ENCODE measurements around the gene ULK4. TPM values are rescaled to one million over a fixed set of nuclear protein-coding genes. Genes with fewer than 3 reads are reported as not detected.
"Not testable (repeated sequence)": the region's sequence is repeated elsewhere in the genome, so short reads cannot be mapped to it uniquely, and the experiment has no call there.

ULK4 gene
- total RNA-seq, 1 experiment from 2014 or later = 8.7 TPM

- H3K4me3 ChIP-seq = no peak overlapping the region
- intact Hi-C loops (cut with micrococcal nuclease; ENCODE audit: unreplicated experiment) = no loop called here
- H3K36me3 ChIP-seq (ENCODE audit: low read depth) = no peaks in the 10 kb centered on the region
- POLR2A ChIA-PET (ENCODE audit: unreplicated experiment) = no interaction called here
- H3K27ac ChIP-seq = no peak overlapping the region
- DNase-seq = no peak
- H3K79me2 ChIP-seq (ENCODE audit: low read depth) = no peaks in the 10 kb centered on the region
- no peaks in the 10 kb centered on the region for H3K9me2 ChIP-seq (ENCODE audit: insufficient read depth)
- H3K4me1 ChIP-seq (replicated peaks; ENCODE audit: insufficient read depth) = no peaks in the 10 kb centered on the region
- TF ChIP-seq EZH2 (IDR thresholded peaks at IDR 0.05; ENCODE audit: low read depth) (no peak), CTCF (conservative IDR thresholded peaks at IDR 0.05) (no peak)
- no peaks in the 10 kb centered on the region for H3F3A ChIP-seq (ENCODE audit: insufficient read depth, low read depth)
- H2AFZ ChIP-seq = no peak overlapping the region
- BruUV-seq (replicated peaks) = no TSS peak
- no peaks in the 10 kb centered on the region for H3K27me3 ChIP-seq (ENCODE audit: insufficient read depth, low read depth)
- H3K9me3 ChIP-seq (ENCODE audit: insufficient read depth, low read depth) = no peaks in the 10 kb centered on the region
- no peak overlapping the region for H3K4me2 ChIP-seq
- H4K20me1 ChIP-seq (ENCODE audit: insufficient read depth) = no peaks in the 10 kb centered on the region
- CTCF ChIA-PET = no interaction called here
These were observed 116.1 kb downstream of the ULK4 start for GRCh38 chr3:41845826-41846225.

GRCh38 chr3:41844256-41844655, 117.6 kb downstream of the ULK4 start:
- H3K4me3 ChIP-seq; H3K9me3 ChIP-seq (ENCODE audit: insufficient read depth, low read depth); H3K4me1 ChIP-seq (replicated peaks; ENCODE audit: insufficient read depth); H4K20me1 ChIP-seq (ENCODE audit: insufficient read depth); BruUV-seq (replicated peaks); DNase-seq; CTCF ChIA-PET; H3K9me2 ChIP-seq (ENCODE audit: insufficient read depth); H3F3A ChIP-seq (ENCODE audit: insufficient read depth, low read depth); H3K27me3 ChIP-seq (ENCODE audit: insufficient read depth, low read depth); H2AFZ ChIP-seq; intact Hi-C loops (cut with micrococcal nuclease; ENCODE audit: unreplicated experiment); H3K79me2 ChIP-seq (ENCODE audit: low read depth); H3K27ac ChIP-seq; POLR2A ChIA-PET (ENCODE audit: unreplicated experiment); H3K4me2 ChIP-seq; H3K36me3 ChIP-seq (ENCODE audit: low read depth): not testable (repeated sequence)

- H3K4me2 ChIP-seq; H4K20me1 ChIP-seq (ENCODE audit: insufficient read depth); H3K4me1 ChIP-seq (replicated peaks; ENCODE audit: insufficient read depth); BruUV-seq (replicated peaks); H3K36me3 ChIP-seq (ENCODE audit: low read depth); CTCF ChIA-PET; POLR2A ChIA-PET (ENCODE audit: unreplicated experiment); intact Hi-C loops (cut with micrococcal nuclease; ENCODE audit: unreplicated experiment); DNase-seq; H3K4me3 ChIP-seq; H3K9me2 ChIP-seq (ENCODE audit: insufficient read depth); H3K27ac ChIP-seq; H3K79me2 ChIP-seq (ENCODE audit: low read depth); H3K27me3 ChIP-seq (ENCODE audit: insufficient read depth, low read depth); H3F3A ChIP-seq (ENCODE audit: insufficient read depth, low read depth); H2AFZ ChIP-seq; H3K9me3 ChIP-seq (ENCODE audit: insufficient read depth, low read depth): not testable (repeated sequence)
These were observed 120.8 kb downstream of the ULK4 start for GRCh38 chr3:41840936-41841668.

- no peaks in the 10 kb centered on the region for H3F3A ChIP-seq (ENCODE audit: insufficient read depth, low read depth)
- no peaks in the 10 kb centered on the region for H4K20me1 ChIP-seq (ENCODE audit: insufficient read depth)
- no peaks in the 10 kb centered on the region for H3K9me3 ChIP-seq (ENCODE audit: insufficient read depth, low read depth)
- no peaks in the 10 kb centered on the region for H3K27me3 ChIP-seq (ENCODE audit: insufficient read depth, low read depth)
- H3K9me2 ChIP-seq (ENCODE audit: insufficient read depth) = no peaks in the 10 kb centered on the region
- no peaks in the 10 kb centered on the region for H3K79me2 ChIP-seq (ENCODE audit: low read depth)
- H2AFZ ChIP-seq = no peak overlapping the region
- no peak overlapping the region for H3K4me3 ChIP-seq
- TF ChIP-seq EZH2 (IDR thresholded peaks at IDR 0.05; ENCODE audit: low read depth) = no peak
- no peak for TF ChIP-seq CTCF (conservative IDR thresholded peaks at IDR 0.05)
- intact Hi-C loops (cut with micrococcal nuclease; ENCODE audit: unreplicated experiment) = no loop called here
- H3K27ac ChIP-seq = no peak overlapping the region
- DNase-seq = no peak
- no TSS peak for BruUV-seq (replicated peaks)
- H3K4me2 ChIP-seq = no peak overlapping the region
- no peaks in the 10 kb centered on the region for H3K36me3 ChIP-seq (ENCODE audit: low read depth)
- H3K4me1 ChIP-seq (replicated peaks; ENCODE audit: insufficient read depth) = no peaks in the 10 kb centered on the region; the same call in 1 of the 2 replicates
- CTCF ChIA-PET = no interaction called here
- POLR2A ChIA-PET (ENCODE audit: unreplicated experiment) = no interaction called here
These were observed 125.4 kb downstream of the ULK4 start for GRCh38 chr3:41836360-41837134.
